Measurements from ENCODE around the gene AKAP8L.

DNA sequence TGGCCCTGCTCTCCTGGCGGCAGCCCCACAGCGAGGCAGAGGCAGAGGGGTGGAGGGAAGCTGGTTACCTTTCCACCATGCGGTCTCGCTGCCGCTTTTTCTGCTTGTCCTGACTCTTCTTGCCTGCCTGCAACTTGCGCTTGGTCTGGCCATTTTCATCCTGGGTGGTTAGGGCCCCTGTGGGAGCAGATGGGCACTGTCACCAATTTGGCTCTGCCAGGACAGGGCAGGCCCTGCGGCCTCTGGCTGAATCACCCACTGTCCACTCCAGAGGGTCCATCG is 19.6 kb downstream of the AKAP8L start:
- TF ChIP-seq, protein P1, sequence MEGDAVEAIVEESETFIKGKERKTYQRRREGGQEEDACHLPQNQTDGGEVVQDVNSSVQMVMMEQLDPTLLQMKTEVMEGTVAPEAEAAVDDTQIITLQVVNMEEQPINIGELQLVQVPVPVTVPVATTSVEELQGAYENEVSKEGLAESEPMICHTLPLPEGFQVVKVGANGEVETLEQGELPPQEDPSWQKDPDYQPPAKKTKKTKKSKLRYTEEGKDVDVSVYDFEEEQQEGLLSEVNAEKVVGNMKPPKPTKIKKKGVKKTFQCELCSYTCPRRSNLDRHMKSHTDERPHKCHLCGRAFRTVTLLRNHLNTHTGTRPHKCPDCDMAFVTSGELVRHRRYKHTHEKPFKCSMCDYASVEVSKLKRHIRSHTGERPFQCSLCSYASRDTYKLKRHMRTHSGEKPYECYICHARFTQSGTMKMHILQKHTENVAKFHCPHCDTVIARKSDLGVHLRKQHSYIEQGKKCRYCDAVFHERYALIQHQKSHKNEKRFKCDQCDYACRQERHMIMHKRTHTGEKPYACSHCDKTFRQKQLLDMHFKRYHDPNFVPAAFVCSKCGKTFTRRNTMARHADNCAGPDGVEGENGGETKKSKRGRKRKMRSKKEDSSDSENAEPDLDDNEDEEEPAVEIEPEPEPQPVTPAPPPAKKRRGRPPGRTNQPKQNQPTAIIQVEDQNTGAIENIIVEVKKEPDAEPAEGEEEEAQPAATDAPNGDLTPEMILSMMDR (IDR thresholded peaks at IDR 0.05; ENCODE audit: control extremely low read depth in 1 of 3, insufficient read depth in 1 of 3, low read depth in 1 of 3, low read length in 3 of 3), result no peak
- TF ChIP-seq, protein P2, sequence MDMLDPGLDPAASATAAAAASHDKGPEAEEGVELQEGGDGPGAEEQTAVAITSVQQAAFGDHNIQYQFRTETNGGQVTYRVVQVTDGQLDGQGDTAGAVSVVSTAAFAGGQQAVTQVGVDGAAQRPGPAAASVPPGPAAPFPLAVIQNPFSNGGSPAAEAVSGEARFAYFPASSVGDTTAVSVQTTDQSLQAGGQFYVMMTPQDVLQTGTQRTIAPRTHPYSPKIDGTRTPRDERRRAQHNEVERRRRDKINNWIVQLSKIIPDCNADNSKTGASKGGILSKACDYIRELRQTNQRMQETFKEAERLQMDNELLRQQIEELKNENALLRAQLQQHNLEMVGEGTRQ (IDR thresholded peaks at IDR 0.05; ENCODE audit: low read length), result no peak
- no peak for TF ChIP-seq BCL11A (IDR thresholded peaks at IDR 0.05; ENCODE audit: low read depth in 2 of 2, low read length in 2 of 2)
- TF ChIP-seq RBBP5 (IDR thresholded peaks at IDR 0.05; ENCODE audit: borderline replicate concordance, low read depth, low read length), result no peak
- TF ChIP-seq SIN3A (conservative IDR thresholded peaks at IDR 0.05 in 1 of 2, IDR thresholded peaks at IDR 0.05 in 1 of 2; ENCODE audit: low read depth in 1 of 2, low read length in 2 of 2), result no peak
- TF ChIP-seq RAD21 (IDR thresholded peaks at IDR 0.05 in 1 of 2, conservative IDR thresholded peaks at IDR 0.05 in 1 of 2; ENCODE audit: low read depth in 2 of 2, low read length in 2 of 2), result no peak
- no peak for TF ChIP-seq CEBPB (IDR thresholded peaks at IDR 0.05; ENCODE audit: low read depth, low read length)
- TF ChIP-seq POLR2A (IDR thresholded peaks at IDR 0.05; ENCODE audit: control extremely low read depth in 1 of 2, low read depth in 2 of 2, low read length in 2 of 2), result no peak
- no peak for TF ChIP-seq GTF2F1 (IDR thresholded peaks at IDR 0.05; ENCODE audit: borderline replicate concordance, low read depth, low read length)
- TF ChIP-seq TAF1 (IDR thresholded peaks at IDR 0.05; ENCODE audit: low read depth, low read length), result no peak
- TF ChIP-seq TBP (IDR thresholded peaks at IDR 0.05; ENCODE audit: low read depth, low read length), result no peak
- TF ChIP-seq SP1 (IDR thresholded peaks at IDR 0.05; ENCODE audit: low read depth, low read length), result no peak
- no peak for TF ChIP-seq EP300 (IDR thresholded peaks at IDR 0.05; ENCODE audit: borderline replicate concordance in 1 of 2, low read depth in 2 of 2, low read length in 2 of 2)

Measured in H1 (cell line).